Endothelial cell of umbilical vein (primary cell): Measurements from ENCODE around the gene ZP1. TPM values are rescaled to one million over a fixed set of nuclear protein-coding genes. Genes with fewer than 3 reads are reported as not detected.

Source experiments
- BruUV-seq: library from RNA; stranded (reverse); fragments of 400-500 nt; replicated peaks from 2 replicates; lab custom pipeline; 2021; lab: Mats Ljungman, UMichigan
- CTCF ChIA-PET: fragments of 300-600, 350-600 bp; sonication (Branson Sonifier 250); formaldehyde crosslinking; loops from one replicate; lab custom pipeline; 2021; ENCODE audit warnings: antibody characterized with exemption, inconsistent platforms; lab: Charles Lee
- POLR2A ChIA-PET: fragments of 300-600, 350-600 bp; sonication (Branson Sonifier 250); formaldehyde crosslinking; loops from one replicate; lab custom pipeline; 2021; ENCODE audit warnings: antibody characterized with exemption, inconsistent platforms; lab: Charles Lee
- DNase-seq: peaks from one replicate; pipeline ENCODE4 v3.0.0-alpha.2; 2011; ENCODE audit warnings: low read depth, low spot score
- FAIRE-seq: peaks from 2 replicates; lab custom pipeline; 2011; peaks lifted over from hg19 to GRCh38; lab: Jason Lieb, UNC
- H2AFZ ChIP-seq: 2 replicates; pipeline ENCODE4 v1.6.0; 2012; ENCODE audit warnings: low read depth, low read length, control low read depth, inconsistent platforms
- H3K27ac ChIP-seq: 2 replicates; pipeline ENCODE4 v1.5.1; 2011; ENCODE audit warnings: low read depth, mild to moderate bottlenecking, control low read depth, low read length, moderate library complexity; ENCODE audit not compliant: insufficient read depth
- H3K27me3 ChIP-seq, 2 experiments: 2 replicates each; pipeline versions ENCODE4 v1.6.0 to v1.6.1; 2011; ENCODE audit warnings: low read length in 2 of 2, mixed read lengths in 1 of 2; ENCODE audit not compliant: control insufficient read depth in 2 of 2, insufficient read depth in 2 of 2
- H3K36me3 ChIP-seq, 2 experiments: 2 replicates in 1 of 2; 3 replicates in 1 of 2; pipeline ENCODE4 v1.5.1; 2011; ENCODE audit warnings: low read length in 2 of 2, mild to moderate bottlenecking in 1 of 2, moderate library complexity in 1 of 2; ENCODE audit not compliant: control insufficient read depth in 2 of 2, insufficient read depth in 2 of 2; ENCODE audit errors: extremely low read depth in 1 of 2
- H3K4me1 ChIP-seq: 3 replicates; pipeline ENCODE4 v1.5.1; 2011; ENCODE audit warnings: mild to moderate bottlenecking, low read length; ENCODE audit not compliant: control insufficient read depth, insufficient read depth; ENCODE audit errors: extremely low read depth
- H3K4me2 ChIP-seq: 2 replicates; pipeline ENCODE4 v1.6.1; 2011; ENCODE audit warnings: low read length, control low read depth, mixed read lengths; ENCODE audit not compliant: insufficient read depth
- H3K4me3 ChIP-seq, 3 experiments: fragments of 200-600 bp in 1 of 3; sonication (generic), shearing (Covaris generic) in 1 of 3; replicated peaks in 1 of 3; 2 replicates each; pipeline ENCODE4 v1.5.1; 2011 to 2016; ENCODE audit warnings: control low read depth in 3 of 3, low read length in 3 of 3, mild to moderate bottlenecking in 2 of 3, inconsistent platforms in 1 of 3, low read depth in 1 of 3, moderate library complexity in 1 of 3; ENCODE audit not compliant: insufficient read depth in 1 of 3
- H3K79me2 ChIP-seq: 2 replicates; pipeline ENCODE4 v1.6.0; 2012; ENCODE audit warnings: low read length, inconsistent platforms; ENCODE audit not compliant: control insufficient read depth, insufficient read depth
- H3K9ac ChIP-seq: replicated peaks from 2 replicates; pipeline ENCODE3; 2011; ENCODE audit warnings: low read length, control low read depth; ENCODE audit not compliant: insufficient read depth; ENCODE audit errors: extremely low read depth
- H3K9me1 ChIP-seq: replicated peaks from 3 replicates; pipeline ENCODE4 v1.6.0; 2011; ENCODE audit warnings: mild to moderate bottlenecking, low read length; ENCODE audit not compliant: control insufficient read depth, insufficient read depth; ENCODE audit errors: extremely low read depth
- H3K9me3 ChIP-seq: replicated peaks from 2 replicates; pipeline ENCODE4 v1.5.1; 2012; ENCODE audit warnings: low read length, inconsistent platforms; ENCODE audit not compliant: control insufficient read depth, insufficient read depth
- H4K20me1 ChIP-seq: replicated peaks from 2 replicates; pipeline ENCODE3; 2011; ENCODE audit warnings: mild to moderate bottlenecking, low read length; ENCODE audit not compliant: control insufficient read depth, insufficient read depth; ENCODE audit errors: extremely low read depth
- CTCF ChIP-seq, 2 donors: IDR thresholded peaks; 1 replicate in 1 of 2; 2 replicates in 1 of 2; pipeline ENCODE4 v1.5.1; 2011; ENCODE audit warnings: low read length in 2 of 2, mild to moderate bottlenecking in 2 of 2, moderate library complexity in 2 of 2, control low read depth in 1 of 2, inconsistent platforms in 1 of 2, low read depth in 1 of 2; ENCODE audit not compliant: insufficient read depth in 1 of 2; ENCODE audit errors: extremely low read depth in 1 of 2
- EZH2 ChIP-seq: IDR thresholded peaks from 2 replicates; pipeline ENCODE4 v1.6.1; 2012; ENCODE audit warnings: borderline replicate concordance, low read depth, mild to moderate bottlenecking, moderate library complexity, low read length, inconsistent platforms; ENCODE audit not compliant: severe bottlenecking
- FOS ChIP-seq: IDR thresholded peaks from 2 replicates; pipeline ENCODE4 v1.6.1; 2011; ENCODE audit warnings: mild to moderate bottlenecking, low read length, moderate library complexity, borderline replicate concordance; ENCODE audit not compliant: insufficient read depth
- GATA2 ChIP-seq: IDR thresholded peaks from 2 replicates; pipeline ENCODE4 v1.7.0; 2011; ENCODE audit warnings: low read depth, mild to moderate bottlenecking, moderate library complexity, mixed read lengths, low read length; ENCODE audit not compliant: insufficient read length, insufficient read depth
- JUN ChIP-seq: IDR thresholded peaks from 2 replicates; pipeline ENCODE4 v1.6.1; 2011; ENCODE audit warnings: borderline replicate concordance, low read depth; ENCODE audit not compliant: insufficient read length, insufficient read depth
- MYC ChIP-seq: IDR thresholded peaks from one replicate; pipeline ENCODE4 v1.6.1; 2011; ENCODE audit warnings: mild to moderate bottlenecking, low read depth, low read length
- POLR2A ChIP-seq: IDR thresholded peaks from 2 replicates; pipeline ENCODE4 v1.6.1; 2012; ENCODE audit warnings: low read depth, mild to moderate bottlenecking, control low read depth, low read length
- POLR2AphosphoS5 ChIP-seq: IDR thresholded peaks from 2 replicates; pipeline ENCODE4 v1.6.1; 2012; ENCODE audit warnings: low read depth, mild to moderate bottlenecking, control low read depth, low read length, moderate library complexity; ENCODE audit not compliant: insufficient read depth
- dilution Hi-C: fragments of 300-500 bp; cut with MboI; formaldehyde crosslinking; loops from one replicate; pipeline ENCODE4 v1.15.0; 2019; ENCODE audit warnings: low sequenced_read_pairs; ENCODE audit not compliant: extremely low pct_ligation_motif_present
- intact Hi-C: fragments of 100-400 bp; cut with micrococcal nuclease; formaldehyde crosslinking; loops from one replicate; pipeline ENCODE4 v1.10.0; 2022
- polyA plus RNA-seq, 4 experiments: library from polyadenylated mRNA; depleted of rRNA in 3 of 4; stranded (reverse) in 3 of 4; unstranded in 1 of 4; fragments of >200 nt; gene quantifications; 2 replicates each; pipeline versions ENCODE4 v1.2.1 to v1.2.3, GENCODE V29; 2011 to 2012; ENCODE audit warnings: missing spikeins in 1 of 4
- total RNA-seq: library from RNA; stranded (reverse); gene quantifications from 2 replicates; pipeline ENCODE4 v1.2.3, GENCODE V29; 2021
- TF ChIP-seq, protein P1 (sequence below): IDR thresholded peaks from 2 replicates; pipeline ENCODE4 v1.6.1; 2011; ENCODE audit not compliant: insufficient read depth, insufficient read length

ZP1 gene
- total and polyA plus RNA-seq, 2 donors (not counting 3 experiments of a cell fraction or from before 2014, with no cell fraction given) = not detected

- Histone ChIP-seq H3K4me1 (peaks cover 15% of the 10 kb centered on the region), H3K27ac (no peak overlapping the region), H3K9ac (no peak overlapping the region), H3K4me2 (no peak overlapping the region), H3K36me3 (peaks cover 34 to 51% of the 10 kb centered on the region in 2 experiments), H3K9me3 (no peaks in the 10 kb centered on the region), H3K9me1 (no peaks in the 10 kb centered on the region), H3K27me3 (no peaks in the 10 kb centered on the region), H2AFZ (no peak overlapping the region), H4K20me1 (no peaks in the 10 kb centered on the region), H3K4me3 (no peak overlapping the region), H3K79me2 (peaks cover 37% of the 10 kb centered on the region)
- FAIRE-seq = no peak
- dilution Hi-C loops = no loop called here
- DNase-seq = no peak
- no TSS peak for BruUV-seq
- TF ChIP-seq, protein P1, sequence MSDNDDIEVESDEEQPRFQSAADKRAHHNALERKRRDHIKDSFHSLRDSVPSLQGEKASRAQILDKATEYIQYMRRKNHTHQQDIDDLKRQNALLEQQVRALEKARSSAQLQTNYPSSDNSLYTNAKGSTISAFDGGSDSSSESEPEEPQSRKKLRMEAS = no peak
- TF ChIP-seq EZH2 = no peak
- TF ChIP-seq POLR2AphosphoS5 = no peak
- POLR2A ChIA-PET = no interaction called here
- intact Hi-C loops = no loop called here
- CTCF ChIA-PET = interaction anchor here (0.9 to 13.1 kb wide), 8 partner anchors 10 to 124 kb away, joined by 3 to 300 read pairs (median 14); partner anchors contain the start of gene TMEM132A
Observed at GRCh38 chr11:60900673-60901404, 33.5 kb downstream of the ZP1 start.

GRCh38 chr11:60902625-60903024 lies 35.3 kb downstream of the ZP1 start:
- ChIA-PET CTCF (interaction anchor here (4.4 to 13.1 kb wide), 3 partner anchors 13 to 126 kb away, joined by 108 to 300 read pairs (median 122); no protein-coding TSS in a partner anchor), POLR2A (no interaction called here)
- Histone ChIP-seq H3K9me3 (no peaks in the 10 kb centered on the region), H3K36me3 (peaks cover 29 to 43% of the 10 kb centered on the region in 2 experiments), H3K4me3 (no peak overlapping the region), H3K27me3 (no peaks in the 10 kb centered on the region), H3K4me1 (peaks cover 20% of the 10 kb centered on the region), H3K79me2 (peaks cover 41% of the 10 kb centered on the region), H3K9ac (no peak overlapping the region), H3K4me2 (no peak overlapping the region), H3K9me1 (no peaks in the 10 kb centered on the region), H3K27ac (no peak overlapping the region), H2AFZ (no peak overlapping the region), H4K20me1 (no peaks in the 10 kb centered on the region)
- no TSS peak for BruUV-seq
- DNase-seq = no peak
- dilution Hi-C loops = no loop called here
- no peak for FAIRE-seq
- TF ChIP-seq POLR2AphosphoS5 = no peak
- TF ChIP-seq POLR2A = no peak
- TF ChIP-seq GATA2 = no peak
- TF ChIP-seq JUN = no peak
- TF ChIP-seq CTCF (IDR thresholded peaks at IDR 0.05; ENCODE audit: extremely low read depth in 1 of 2, insufficient read depth in 1 of 2, low read depth in 1 of 2, low read length in 2 of 2) = no peak
- TF ChIP-seq MYC = no peak
- TF ChIP-seq, protein P1 = no peak
- no peak for TF ChIP-seq FOS
- no peak for TF ChIP-seq EZH2
- intact Hi-C loops = no loop called here
